HepG2 (cell line): ENCODE measurements around the gene BRINP1.
"Not testable (repeated sequence)": the region's sequence is repeated elsewhere in the genome, so short reads cannot be mapped to it uniquely, and the experiment has no call there.

Experiments
- CREB1 ChIP-seq, 2 experiments: fragments of 450-650 bp in 1 of 2; IDR thresholded peaks; 2 replicates each; pipeline ENCODE4 v1.6.1; 2016 to 2017; ENCODE audit warnings: control low read depth in 1 of 2, mild to moderate bottlenecking in 1 of 2, missing compliant biosample characterization in 1 of 2, missing genetic modification characterization in 1 of 2
- CTCF ChIP-seq: sonication (generic); formaldehyde crosslinking; IDR thresholded peaks from 2 replicates; pipeline ENCODE4 v1.5.0; 2020; ENCODE audit warnings: mild to moderate bottlenecking, missing genetic modification reagents, moderate library complexity
- FOXA1 ChIP-seq, 2 experiments: fragments of 450-650 bp in 1 of 2; sonication (generic) in 1 of 2; formaldehyde crosslinking in 1 of 2; IDR thresholded peaks; 2 replicates each; pipeline versions ENCODE4 v1.4.0 to v1.6.1; 2016 to 2020; ENCODE audit warnings: missing genetic modification reagents in 1 of 2
- FOXK1 ChIP-seq: sonication (generic); formaldehyde crosslinking; IDR thresholded peaks from 2 replicates; pipeline ENCODE4 v1.4.0; 2020; ENCODE audit warnings: low read depth, missing genetic modification reagents, borderline replicate concordance
- HNRNPL ChIP-seq: fragments of 200-400 bp; formaldehyde crosslinking; IDR thresholded peaks from 2 replicates; pipeline ENCODE4 v1.6.1; 2017; ENCODE audit warnings: mild to moderate bottlenecking, low read depth, low read length
- KLF16 ChIP-seq, 2 experiments: sonication (generic) in 1 of 2; formaldehyde crosslinking in 1 of 2; IDR thresholded peaks; 2 replicates each; pipeline versions ENCODE4 v1.6.1 to v1.8.0; 2016 to 2023; ENCODE audit warnings: missing genetic modification reagents in 2 of 2, missing compliant biosample characterization in 1 of 2
- ZFP37 ChIP-seq: sonication (generic); formaldehyde crosslinking; IDR thresholded peaks from 2 replicates; pipeline ENCODE4 v1.4.0; 2020; ENCODE audit warnings: missing genetic modification reagents, borderline replicate concordance
- ZNF615 ChIP-seq: sonication (generic); formaldehyde crosslinking; IDR thresholded peaks from 2 replicates; pipeline ENCODE4 v1.5.0; 2020; ENCODE audit warnings: mild to moderate bottlenecking, missing genetic modification reagents, borderline replicate concordance

DNA sequence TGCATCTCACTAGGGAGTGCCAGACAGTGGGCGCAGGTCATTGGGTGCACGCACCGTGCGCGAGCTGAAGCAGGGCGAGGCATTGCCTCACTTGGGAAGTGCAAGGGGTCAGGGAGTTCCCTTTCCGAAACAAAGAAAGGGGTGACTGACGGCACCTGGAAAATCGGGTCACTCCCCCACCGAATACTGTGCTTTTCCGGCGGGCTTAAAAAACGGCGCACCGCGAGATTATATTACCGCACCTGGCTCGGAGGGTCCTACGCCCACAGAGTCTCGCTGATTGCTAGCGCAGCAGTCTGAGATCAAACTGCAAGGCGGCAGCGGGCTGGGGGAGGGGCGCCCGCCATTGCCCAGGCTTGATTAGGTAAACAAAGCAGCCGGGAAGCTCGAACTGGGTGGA is 200.0 kb downstream of the BRINP1 start:
- not testable (repeated sequence) for TF ChIP-seq FOXA1 (IDR thresholded peaks at IDR 0.05); FOXA1 (CRISPR knock-in tag; IDR thresholded peaks at IDR 0.05); HNRNPL; CREB1 (IDR thresholded peaks at IDR 0.05); CREB1 (CRISPR knock-in tag; IDR thresholded peaks at IDR 0.05); ZFP37 (CRISPR knock-in tag); FOXK1 (CRISPR knock-in tag); CTCF (CRISPR knock-in tag); ZNF615 (CRISPR knock-in tag); KLF16 (CRISPR knock-in tag; IDR thresholded peaks at IDR 0.05)
